ENCODE measurements around the gene CXCL13. TPM values are rescaled to one million over a fixed set of nuclear protein-coding genes. Genes with fewer than 3 reads are reported as not detected.

CXCL13 gene
- total RNA-seq, 1 experiment from 2014 or later = not detected

DNA sequence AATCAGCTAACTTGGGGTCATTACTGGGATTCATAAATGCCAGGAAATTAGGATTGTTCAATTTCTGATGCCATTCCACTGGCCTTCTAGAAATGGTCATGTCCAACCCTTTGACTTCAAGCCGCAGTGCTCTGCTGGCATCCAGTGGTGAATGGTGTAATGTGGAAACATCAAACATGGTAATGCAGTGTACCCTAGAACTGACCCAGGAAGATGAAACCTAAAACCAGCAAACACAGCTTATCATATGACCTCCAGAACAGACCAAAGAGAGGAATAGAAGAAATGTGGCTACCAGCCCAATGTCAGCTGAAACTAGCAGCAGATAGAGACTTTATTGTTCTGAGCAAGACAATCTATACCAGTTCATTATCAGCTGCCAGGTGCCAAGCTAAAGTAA lies 13.8 kb downstream of the CXCL13 start:
- CTCF ChIA-PET = no interaction called here

DNA sequence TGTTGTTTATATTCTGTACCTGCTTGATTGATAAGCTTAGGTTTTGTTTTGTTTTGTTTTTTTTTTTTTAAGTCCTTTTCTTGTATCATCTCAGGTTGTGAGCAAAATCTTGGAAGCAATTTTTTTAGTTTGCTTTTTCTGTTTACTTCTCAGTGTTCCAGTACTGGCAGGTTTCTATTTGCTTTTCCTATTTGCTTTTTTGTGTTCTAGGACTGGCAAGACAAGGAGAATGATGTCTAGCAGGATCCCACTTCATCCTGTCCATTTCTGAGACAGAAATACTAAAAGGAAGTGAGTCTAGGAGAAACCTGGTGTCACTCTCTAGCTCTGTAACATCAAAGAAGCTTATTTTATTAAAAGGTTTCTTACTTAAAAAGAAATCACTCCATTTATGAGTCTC lies 15.6 kb downstream of the CXCL13 start:
- intact Hi-C loops (cut with micrococcal nuclease; ENCODE audit: unreplicated experiment) = no loop called here
- no peaks in the 10 kb centered on the region for H3K4me1 ChIP-seq (ENCODE audit: insufficient read depth, low read length, poor library complexity, severe bottlenecking)
- no peaks in the 10 kb centered on the region for H3K9me3 ChIP-seq (ENCODE audit: low read depth, low read length, poor library complexity, severe bottlenecking)
- H3K4me3 ChIP-seq (ENCODE audit: low read depth, low read length, poor library complexity, severe bottlenecking) = no peak overlapping the region
- H3K27ac ChIP-seq (ENCODE audit: low read depth, low read length, poor library complexity, severe bottlenecking) = no peak overlapping the region
- TF ChIP-seq, protein P1, sequence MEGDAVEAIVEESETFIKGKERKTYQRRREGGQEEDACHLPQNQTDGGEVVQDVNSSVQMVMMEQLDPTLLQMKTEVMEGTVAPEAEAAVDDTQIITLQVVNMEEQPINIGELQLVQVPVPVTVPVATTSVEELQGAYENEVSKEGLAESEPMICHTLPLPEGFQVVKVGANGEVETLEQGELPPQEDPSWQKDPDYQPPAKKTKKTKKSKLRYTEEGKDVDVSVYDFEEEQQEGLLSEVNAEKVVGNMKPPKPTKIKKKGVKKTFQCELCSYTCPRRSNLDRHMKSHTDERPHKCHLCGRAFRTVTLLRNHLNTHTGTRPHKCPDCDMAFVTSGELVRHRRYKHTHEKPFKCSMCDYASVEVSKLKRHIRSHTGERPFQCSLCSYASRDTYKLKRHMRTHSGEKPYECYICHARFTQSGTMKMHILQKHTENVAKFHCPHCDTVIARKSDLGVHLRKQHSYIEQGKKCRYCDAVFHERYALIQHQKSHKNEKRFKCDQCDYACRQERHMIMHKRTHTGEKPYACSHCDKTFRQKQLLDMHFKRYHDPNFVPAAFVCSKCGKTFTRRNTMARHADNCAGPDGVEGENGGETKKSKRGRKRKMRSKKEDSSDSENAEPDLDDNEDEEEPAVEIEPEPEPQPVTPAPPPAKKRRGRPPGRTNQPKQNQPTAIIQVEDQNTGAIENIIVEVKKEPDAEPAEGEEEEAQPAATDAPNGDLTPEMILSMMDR (conservative IDR thresholded peaks at IDR 0.05; ENCODE audit: low read depth, low read length) = no peak
- no peak for TF ChIP-seq EZH2 (IDR thresholded peaks at IDR 0.05; ENCODE audit: borderline replicate concordance, low read depth, low read length, poor library complexity, severe bottlenecking)
- CTCF ChIA-PET = no interaction called here
- BruUV-seq (replicated peaks) = no TSS peak
- DNase-seq (ENCODE audit: low spot score) = no peak
- peaks cover 14% of the 10 kb centered on the region for H3K27me3 ChIP-seq (replicated peaks; ENCODE audit: insufficient read depth, low read depth, low read length, poor library complexity)
- POLR2A ChIA-PET (ENCODE audit: low non-redundant PET) = no interaction called here
- H3K36me3 ChIP-seq (ENCODE audit: insufficient read depth, low read length, poor library complexity, severe bottlenecking) = no peaks in the 10 kb centered on the region

More for the DNA sequence above, 13.8 kb downstream of the CXCL13 start:
- Histone ChIP-seq H3K4me1 (ENCODE audit: insufficient read depth, low read length, poor library complexity, severe bottlenecking) (no peaks in the 10 kb centered on the region), H3K27me3 (replicated peaks; ENCODE audit: insufficient read depth, low read depth, low read length, poor library complexity) (peaks cover 14% of the 10 kb centered on the region), H3K9me3 (ENCODE audit: low read depth, low read length, poor library complexity, severe bottlenecking) (no peaks in the 10 kb centered on the region), H3K36me3 (ENCODE audit: insufficient read depth, low read length, poor library complexity, severe bottlenecking) (no peaks in the 10 kb centered on the region), H3K4me3 (ENCODE audit: low read depth, low read length, poor library complexity, severe bottlenecking) (no peak overlapping the region), H3K27ac (ENCODE audit: low read depth, low read length, poor library complexity, severe bottlenecking) (no peak overlapping the region)
- BruUV-seq (replicated peaks) = no TSS peak
- POLR2A ChIA-PET (ENCODE audit: low non-redundant PET) = no interaction called here
- DNase-seq (ENCODE audit: low spot score) = no peak
- intact Hi-C loops (cut with micrococcal nuclease; ENCODE audit: unreplicated experiment) = loop anchor here (5.0 kb wide), 1 partner anchor 232 kb away; no protein-coding TSS in a partner anchor
- TF ChIP-seq, protein P1 (conservative IDR thresholded peaks at IDR 0.05; ENCODE audit: low read depth, low read length) = no peak
- no peak for TF ChIP-seq EZH2 (IDR thresholded peaks at IDR 0.05; ENCODE audit: borderline replicate concordance, low read depth, low read length, poor library complexity, severe bottlenecking)

DNA sequence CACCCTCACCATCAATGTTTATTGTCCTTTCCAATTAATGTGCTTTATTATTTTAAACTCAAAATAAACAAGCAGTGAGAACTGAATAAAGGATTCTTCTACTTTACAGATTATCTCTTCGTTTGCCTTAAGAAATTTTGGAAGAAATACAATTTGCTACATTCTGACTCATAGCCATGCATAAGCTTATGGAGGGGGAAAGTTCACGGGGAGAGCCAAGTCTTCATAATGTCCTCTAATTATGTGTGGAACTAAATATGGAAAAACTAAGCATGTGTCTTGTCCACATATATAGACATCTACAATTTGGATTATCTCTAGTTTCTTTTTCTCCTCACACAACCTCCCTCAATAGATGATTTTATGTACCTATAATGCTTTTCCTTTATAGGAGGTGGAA lies 17.5 kb downstream of the CXCL13 start:
- H3K4me3 ChIP-seq (ENCODE audit: low read depth, low read length, poor library complexity, severe bottlenecking) = no peak overlapping the region
- POLR2A ChIA-PET (ENCODE audit: low non-redundant PET) = no interaction called here
- TF ChIP-seq, protein P1 (conservative IDR thresholded peaks at IDR 0.05; ENCODE audit: low read depth, low read length) = no peak
- CTCF ChIA-PET = no interaction called here
- H3K9me3 ChIP-seq (ENCODE audit: low read depth, low read length, poor library complexity, severe bottlenecking) = no peaks in the 10 kb centered on the region
- no peaks in the 10 kb centered on the region for H3K4me1 ChIP-seq (ENCODE audit: insufficient read depth, low read length, poor library complexity, severe bottlenecking)
- no peaks in the 10 kb centered on the region for H3K36me3 ChIP-seq (ENCODE audit: insufficient read depth, low read length, poor library complexity, severe bottlenecking)
- peaks cover 14% of the 10 kb centered on the region for H3K27me3 ChIP-seq (replicated peaks; ENCODE audit: insufficient read depth, low read depth, low read length, poor library complexity)
- DNase-seq (ENCODE audit: low spot score) = no peak
- no TSS peak for BruUV-seq (replicated peaks)
- H3K27ac ChIP-seq (ENCODE audit: low read depth, low read length, poor library complexity, severe bottlenecking) = no peak overlapping the region
- intact Hi-C loops (cut with micrococcal nuclease; ENCODE audit: unreplicated experiment) = no loop called here

Data from A673 (cell line).